HepG2 (cell line): Measurements from ENCODE around the gene METRN. TPM values are rescaled to one million over a fixed set of nuclear protein-coding genes. Genes with fewer than 3 reads are reported as not detected.
A peak's percentile ranks its signal among the peaks of the same experiment; 100 is the strongest.

Experiments used
- ARID4A ChIP-seq: sonication (generic); formaldehyde crosslinking; IDR thresholded peaks from 2 replicates; pipeline ENCODE4 v1.5.0; 2020; ENCODE audit warnings: mild to moderate bottlenecking, missing genetic modification reagents, borderline replicate concordance
- CBFB ChIP-seq: sonication (generic); formaldehyde crosslinking; IDR thresholded peaks from 2 replicates; pipeline ENCODE4 v1.4.0; 2020; ENCODE audit warnings: missing genetic modification reagents
- GFI1 ChIP-seq: sonication (generic); formaldehyde crosslinking; IDR thresholded peaks from 2 replicates; pipeline ENCODE4 v1.5.0; 2020; ENCODE audit warnings: missing genetic modification reagents, mild to moderate bottlenecking, borderline replicate concordance
- PITX1 ChIP-seq: sonication (generic); formaldehyde crosslinking; IDR thresholded peaks from 2 replicates; pipeline ENCODE4 v1.5.1; 2020; ENCODE audit warnings: mild to moderate bottlenecking, missing genetic modification reagents
- PRPF4 ChIP-seq: fragments of 200-400 bp; formaldehyde crosslinking; IDR thresholded peaks from 2 replicates; pipeline ENCODE4 v1.6.1; 2016; ENCODE audit warnings: low read length, low read depth; ENCODE audit not compliant: poor library complexity, severe bottlenecking
- RBAK ChIP-seq: sonication (generic); formaldehyde crosslinking; IDR thresholded peaks from 2 replicates; pipeline ENCODE4 v1.5.1; 2020; ENCODE audit warnings: mild to moderate bottlenecking, missing genetic modification reagents
- SOX13 ChIP-seq, 3 experiments: fragments of 450-650 bp in 1 of 3; sonication (generic) in 1 of 3; formaldehyde crosslinking in 1 of 3; IDR thresholded peaks in 2 of 3; conservative IDR thresholded peaks in 1 of 3; 2 replicates each; pipeline versions ENCODE4 v1.5.0 to v1.6.1; 2016 to 2020; ENCODE audit warnings: antibody characterized with exemption in 1 of 3, mild to moderate bottlenecking in 1 of 3, missing compliant biosample characterization in 1 of 3, missing genetic modification reagents in 1 of 3, moderate library complexity in 1 of 3
- SOX5 ChIP-seq: IDR thresholded peaks from 2 replicates; pipeline ENCODE4 v1.6.1; 2016; ENCODE audit warnings: borderline replicate concordance
- SOX6 ChIP-seq, 2 experiments: fragments of 450-650 bp in 1 of 2; sonication (generic) in 1 of 2; formaldehyde crosslinking in 1 of 2; IDR thresholded peaks; 2 replicates each; pipeline versions ENCODE4 v1.4.0 to v1.6.1; 2017 to 2020; ENCODE audit warnings: antibody characterized with exemption in 1 of 2, mild to moderate bottlenecking in 1 of 2, missing genetic modification reagents in 1 of 2
- SRSF1 ChIP-seq: fragments of 200-400 bp; formaldehyde crosslinking; optimal IDR thresholded peaks from 2 replicates; pipeline ENCODE3; 2017; ENCODE audit warnings: mild to moderate bottlenecking, low read depth, low read length, moderate library complexity
- TBX2 ChIP-seq: sonication (generic); formaldehyde crosslinking; IDR thresholded peaks from 2 replicates; pipeline ENCODE4 v1.5.0; 2020; ENCODE audit warnings: missing genetic modification reagents, mild to moderate bottlenecking, borderline replicate concordance
- UBTF ChIP-seq: sonication (generic); formaldehyde crosslinking; IDR thresholded peaks from 2 replicates; pipeline ENCODE4 v1.4.0; 2020; ENCODE audit warnings: mild to moderate bottlenecking, missing genetic modification reagents
- YEATS2 ChIP-seq: sonication (generic); formaldehyde crosslinking; IDR thresholded peaks from 2 replicates; pipeline ENCODE4 v1.4.0; 2020; ENCODE audit warnings: missing genetic modification reagents, borderline replicate concordance
- ZFX ChIP-seq: sonication (generic); formaldehyde crosslinking; IDR thresholded peaks from 2 replicates; pipeline ENCODE4 v1.4.0; 2020; ENCODE audit warnings: mild to moderate bottlenecking, low read depth, missing genetic modification reagents, moderate library complexity
- ZNF282 ChIP-seq: fragments of 450-650 bp; IDR thresholded peaks from 2 replicates; pipeline ENCODE4 v1.6.1; 2018; ENCODE audit not compliant: partially characterized antibody
- ZNF292 ChIP-seq: sonication (generic); formaldehyde crosslinking; IDR thresholded peaks from 2 replicates; pipeline ENCODE4 v1.8.1; 2022; ENCODE audit warnings: mild to moderate bottlenecking, low read depth, missing genetic modification reagents, borderline replicate concordance
- ZNF468 ChIP-seq: sonication (generic); formaldehyde crosslinking; IDR thresholded peaks from 2 replicates; pipeline ENCODE4 v1.8.0; 2022; ENCODE audit warnings: mild to moderate bottlenecking, moderate library complexity, missing genetic modification reagents
- ZNF546 ChIP-seq: sonication (generic); formaldehyde crosslinking; conservative IDR thresholded peaks from 2 replicates; pipeline ENCODE4 v1.8.1; 2023; ENCODE audit warnings: mild to moderate bottlenecking, missing genetic modification reagents
- ZNF747 ChIP-seq: sonication (generic); formaldehyde crosslinking; IDR thresholded peaks from 2 replicates; pipeline ENCODE4 v1.8.1; 2023; ENCODE audit warnings: missing genetic modification reagents, mild to moderate bottlenecking, borderline replicate concordance
- ZSCAN31 ChIP-seq: sonication (generic); formaldehyde crosslinking; IDR thresholded peaks from 2 replicates; pipeline ENCODE4 v1.5.0; 2020; ENCODE audit warnings: low read depth, mild to moderate bottlenecking, missing genetic modification reagents
- polyA plus RNA-seq, 8 experiments: library from polyadenylated mRNA; depleted of rRNA in 3 of 8; stranded (reverse) in 7 of 8; unstranded in 1 of 8; fragments of >200 nt; fragmentation: Illumina TruSeq in 4 of 8; extraction: Trizol in 4 of 8; gene quantifications; 2 replicates each; pipeline versions ENCODE4 v1.2.1 to v1.2.3, GENCODE V29; 2011 to 2016; ENCODE audit warnings: low read depth in 4 of 8, missing spikeins in 1 of 8, mixed read lengths in 1 of 8; ENCODE audit not compliant: insufficient read depth in 1 of 8
- total RNA-seq, 5 experiments: library from RNA; depleted of rRNA; stranded (reverse); fragments of >200 nt; fragmentation: Illumina TruSeq; extraction: Trizol; gene quantifications; 2 replicates each; pipeline ENCODE4 v1.2.3, GENCODE V29; 2016; ENCODE audit warnings: low read depth in 1 of 5
- TF ChIP-seq, protein P1 (sequence below): IDR thresholded peaks from 2 replicates; pipeline ENCODE4 v1.6.1; 2016; ENCODE audit warnings: missing genetic modification reagents, missing compliant biosample characterization

Gene METRN
- total and polyA plus RNA-seq, 2 of the 13 experiments (the other 11 are each of a cell fraction or from before 2014, with no cell fraction given) = 25.5 to 46.1 TPM

DNA sequence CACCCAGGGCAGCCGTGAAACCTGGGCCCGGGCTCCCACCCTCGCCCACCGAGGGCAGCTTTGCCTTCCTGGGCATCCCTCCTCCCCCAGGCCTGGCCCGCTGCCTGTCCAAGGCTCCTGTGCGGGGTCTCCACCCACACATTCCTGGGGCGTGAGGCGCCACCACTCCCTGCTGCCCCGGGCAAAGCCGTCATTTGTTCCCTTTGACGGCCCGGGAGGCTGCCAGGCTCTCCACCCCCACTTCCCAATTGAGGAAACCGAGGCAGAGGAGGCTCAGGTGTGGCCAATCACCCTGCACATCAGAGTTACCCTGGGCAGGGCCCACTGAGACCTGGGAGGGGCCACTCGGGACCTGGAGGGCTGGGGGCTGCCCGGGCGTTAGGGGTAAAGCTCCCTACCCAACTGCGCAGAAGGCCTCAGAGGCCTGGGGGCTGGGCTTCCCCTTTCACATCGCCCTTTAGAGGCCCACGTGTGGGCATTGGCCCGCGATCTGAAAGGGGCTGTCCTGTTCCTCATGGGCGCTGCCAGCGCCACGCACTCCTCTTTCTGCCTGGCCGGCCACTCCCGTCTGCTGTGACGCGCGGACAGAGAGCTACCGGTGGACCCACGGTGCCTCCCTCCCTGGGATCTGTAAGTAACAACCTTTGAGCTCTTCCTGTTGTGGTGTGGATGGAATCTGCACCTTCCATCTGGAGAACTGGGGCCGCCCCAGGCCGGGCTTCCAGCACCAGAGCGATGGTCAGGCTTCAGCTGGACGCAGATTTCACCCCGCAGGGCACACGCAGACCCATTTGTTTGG is 45.8 kb downstream of the METRN start, which contains the start of gene MSLN (continued):
- TF ChIP-seq UBTF (CRISPR knock-in tag) (0 out of 2 replicates have a peak, but pooled peaks have one; percentile 28), GFI1 (CRISPR knock-in tag) (0 out of 2 replicates have a peak, but pooled peaks have one; percentile 16), ZNF747 (CRISPR knock-in tag) (0 out of 2 replicates have a peak, but pooled peaks have one; percentile 46), RBAK (CRISPR knock-in tag) (no peak), CBFB (CRISPR knock-in tag) (no peak), SOX6 (IDR thresholded peaks at IDR 0.05) (no peak), SOX6 (CRISPR knock-in tag; IDR thresholded peaks at IDR 0.05) (0 out of 2 replicates have a peak, but pooled peaks have one; percentile 20), SOX13 (IDR thresholded peaks at IDR 0.05) (no peak), SOX13 (CRISPR knock-in tag; conservative IDR thresholded peaks at IDR 0.05 in 1 of 2, IDR thresholded peaks at IDR 0.05 in 1 of 2) (no peak), SOX5 (no peak), TBX2 (CRISPR knock-in tag) (peak; percentile 30; the same call in 1 of the 2 replicates), SRSF1 (no peak), PRPF4 (no peak), YEATS2 (CRISPR knock-in tag) (no peak), ZNF546 (CRISPR knock-in tag) (no peak), ZNF292 (0 out of 2 replicates have a peak, but pooled peaks have one; percentile 28), ZFX (CRISPR knock-in tag) (peak; percentile 63; the same call in 1 of the 2 replicates), ZSCAN31 (CRISPR knock-in tag) (no peak), ARID4A (CRISPR knock-in tag) (peak; percentile 44; the same call in 1 of the 2 replicates), PITX1 (CRISPR knock-in tag) (0 out of 2 replicates have a peak, but pooled peaks have one; percentile 47), ZNF468 (CRISPR knock-in tag) (no peak), ZNF282 (no peak)
- TF ChIP-seq, protein P1, sequence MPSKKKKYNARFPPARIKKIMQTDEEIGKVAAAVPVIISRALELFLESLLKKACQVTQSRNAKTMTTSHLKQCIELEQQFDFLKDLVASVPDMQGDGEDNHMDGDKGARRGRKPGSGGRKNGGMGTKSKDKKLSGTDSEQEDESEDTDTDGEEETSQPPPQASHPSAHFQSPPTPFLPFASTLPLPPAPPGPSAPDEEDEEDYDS (CRISPR knock-in tag) = 0 out of 2 replicates have a peak, but pooled peaks have one; percentile 12
